ENCODE measurements around the gene ZNF583. TPM values are rescaled to one million over a fixed set of nuclear protein-coding genes. Genes with fewer than 3 reads are reported as not detected.
A peak's percentile ranks its signal among the peaks of the same experiment; 100 is the strongest.

Gene ZNF583
- total RNA-seq, 2 experiments from 2014 or later: 3.9 to 4.1 TPM

GRCh38 chr19:56398809-56399208, 5.3 kb upstream of the ZNF583 start:
- peaks cover 60% of the 10 kb centered on the region for H3K9me3 Mint-ChIP-seq
- H3K27me3 Mint-ChIP-seq: no peaks in the 10 kb centered on the region
- H3K4me3 Mint-ChIP-seq: no peak overlapping the region
- ChIA-PET POLR2A (interaction anchor here (1.1 kb wide), 1 partner anchor 257 kb away, joined by 3 read pairs; the partner anchor contains the start of gene ZNF444), CTCF (no interaction called here)
- peaks cover 17% of the 10 kb centered on the region for H3K4me1 Mint-ChIP-seq
- DNase-seq: no peak
- H3K27ac Mint-ChIP-seq: no peak overlapping the region
- peaks cover 56% of the 10 kb centered on the region for H3K36me3 Mint-ChIP-seq (ENCODE audit: low read depth)

GRCh38 chr19:56400485-56400884, 3.6 kb upstream of the ZNF583 start:
- H3K4me3 Mint-ChIP-seq: no peak overlapping the region
- peaks cover 26% of the 10 kb centered on the region for H3K4me1 Mint-ChIP-seq
- POLR2A ChIA-PET: no interaction called here
- H3K27ac Mint-ChIP-seq: no peak overlapping the region
- CTCF ChIA-PET: no interaction called here
- H3K27me3 Mint-ChIP-seq: no peaks in the 10 kb centered on the region
- peaks cover 61% of the 10 kb centered on the region for H3K36me3 Mint-ChIP-seq (ENCODE audit: low read depth)
- peaks cover 55% of the 10 kb centered on the region for H3K9me3 Mint-ChIP-seq
- no peak for DNase-seq

GRCh38 chr19:56403261-56403660, 871 bp upstream of the ZNF583 start:
- Mint-ChIP-seq H3K36me3 (ENCODE audit: low read depth) (peaks cover 69% of the 10 kb centered on the region), H3K27ac (peak overlapping the region; percentile 90), H3K27me3 (no peaks in the 10 kb centered on the region), H3K4me1 (peaks cover 27% of the 10 kb centered on the region), H3K4me3 (peak overlapping the region; percentile 77), H3K9me3 (peaks cover 60% of the 10 kb centered on the region)
- ChIA-PET CTCF (interaction anchor here (1.1 to 3.1 kb wide), 2 partner anchors 10 to 12 kb away, joined by 4 to 13 read pairs; partner anchors contain the start of gene ZNF582), POLR2A (interaction anchor here (0.6 to 2.6 kb wide), 3 partner anchors 10 to 695 kb away, joined by 3 to 10 read pairs (median 3); partner anchors contain the start of genes ZNF582 and ZSCAN5A)
- DNase-seq: no peak

- peaks cover 27% of the 10 kb centered on the region for H3K4me1 Mint-ChIP-seq
- ChIA-PET CTCF (no interaction called here), POLR2A (interaction anchor here (1.1 to 2.6 kb wide), 2 partner anchors 12 to 163 kb away, joined by 3 to 10 read pairs; partner anchors contain the start of gene ZNF582)
- H3K4me3 Mint-ChIP-seq: peak overlapping the region; percentile 77
- H3K9me3 Mint-ChIP-seq: peaks cover 57% of the 10 kb centered on the region
- peak overlapping the region; percentile 90 for H3K27ac Mint-ChIP-seq
- H3K36me3 Mint-ChIP-seq (ENCODE audit: low read depth): peaks cover 66% of the 10 kb centered on the region
- H3K27me3 Mint-ChIP-seq: no peaks in the 10 kb centered on the region
- DNase-seq: peak; percentile 18
Measured at GRCh38 chr19:56404705-56405056, 549 bp downstream of the ZNF583 start.

- peaks cover 68% of the 10 kb centered on the region for H3K36me3 Mint-ChIP-seq (ENCODE audit: low read depth)
- peaks cover 27% of the 10 kb centered on the region for H3K4me1 Mint-ChIP-seq
- H3K27me3 Mint-ChIP-seq: no peaks in the 10 kb centered on the region
- H3K27ac Mint-ChIP-seq: no peak overlapping the region
- POLR2A ChIA-PET: interaction anchor here (2.6 kb wide), 1 partner anchor 12 kb away, joined by 10 read pairs; the partner anchor contains the start of gene ZNF582
- no peak for DNase-seq
- peaks cover 57% of the 10 kb centered on the region for H3K9me3 Mint-ChIP-seq
- peak overlapping the region; percentile 77 for H3K4me3 Mint-ChIP-seq
- CTCF ChIA-PET: no interaction called here
Measured at GRCh38 chr19:56405062-56405461, 930 bp downstream of the ZNF583 start.

GRCh38 chr19:56423276-56423984, 19.3 kb downstream of the ZNF583 start:
- POLR2A ChIA-PET: no interaction called here
- CTCF ChIA-PET: no interaction called here
- peaks cover 72% of the 10 kb centered on the region for H3K9me3 Mint-ChIP-seq
- H3K4me1 Mint-ChIP-seq: no peaks in the 10 kb centered on the region
- peaks cover 58% of the 10 kb centered on the region for H3K36me3 Mint-ChIP-seq (ENCODE audit: low read depth)
- no peak for DNase-seq
- no peaks in the 10 kb centered on the region for H3K27me3 Mint-ChIP-seq
- no peak overlapping the region for H3K27ac Mint-ChIP-seq
- no peak overlapping the region for H3K4me3 Mint-ChIP-seq

- Mint-ChIP-seq H3K9me3 (peaks cover 69% of the 10 kb centered on the region), H3K36me3 (ENCODE audit: low read depth) (peaks cover 53% of the 10 kb centered on the region), H3K4me1 (no peaks in the 10 kb centered on the region), H3K27me3 (no peaks in the 10 kb centered on the region), H3K4me3 (no peak overlapping the region), H3K27ac (no peak overlapping the region)
- ChIA-PET CTCF (no interaction called here), POLR2A (no interaction called here)
- no peak for DNase-seq
Measured at GRCh38 chr19:56423985-56424353, 19.8 kb downstream of the ZNF583 start.

GRCh38 chr19:56441206-56441792, 37.2 kb downstream of the ZNF583 start:
- POLR2A ChIA-PET: no interaction called here
- Mint-ChIP-seq H3K36me3 (ENCODE audit: low read depth) (no peaks in the 10 kb centered on the region), H3K9me3 (peaks cover 52% of the 10 kb centered on the region), H3K27me3 (no peaks in the 10 kb centered on the region), H3K4me1 (no peaks in the 10 kb centered on the region), H3K27ac (no peak overlapping the region), H3K4me3 (no peak overlapping the region)
- DNase-seq: no peak
- CTCF ChIA-PET: no interaction called here

GRCh38 chr19:56474308-56474707, 70.2 kb downstream of the ZNF583 start:
- POLR2A ChIA-PET: no interaction called here
- no peak overlapping the region for H3K4me3 Mint-ChIP-seq
- H3K4me1 Mint-ChIP-seq: peaks cover 6% of the 10 kb centered on the region
- H3K36me3 Mint-ChIP-seq (ENCODE audit: low read depth): peaks cover 18% of the 10 kb centered on the region
- H3K27me3 Mint-ChIP-seq: peaks cover 4% of the 10 kb centered on the region
- CTCF ChIA-PET: no interaction called here
- DNase-seq: no peak
- H3K27ac Mint-ChIP-seq: no peak overlapping the region
- H3K9me3 Mint-ChIP-seq: peaks cover 51% of the 10 kb centered on the region

GRCh38 chr19:56476093-56476492, 72.0 kb downstream of the ZNF583 start:
- Mint-ChIP-seq H3K36me3 (ENCODE audit: low read depth) (peaks cover 18% of the 10 kb centered on the region), H3K4me3 (no peak overlapping the region), H3K27ac (no peak overlapping the region), H3K9me3 (peaks cover 56% of the 10 kb centered on the region), H3K27me3 (peaks cover 4% of the 10 kb centered on the region), H3K4me1 (peaks cover 6% of the 10 kb centered on the region)
- ChIA-PET CTCF (interaction anchor here (0.6 kb wide), 1 partner anchor 304 kb away, joined by 3 read pairs; no protein-coding TSS in a partner anchor), POLR2A (no interaction called here)
- DNase-seq: no peak

Other genes starting within 250 kb of the ZNF583 start
- gene GALP, start 228.3 kb upstream of the ZNF583 start, total RNA-seq: not detected
- gene ZSCAN5B, start 206.5 kb upstream of the ZNF583 start, total RNA-seq: not detected
- gene ZSCAN5C, start 202.1 kb upstream of the ZNF583 start, total RNA-seq: not detected
- 1 to 10 TPM; 1.4 to 2.9 TPM for gene EDDM13, start 131.6 kb upstream of the ZNF583 start, total RNA-seq
- gene ZSCAN5A, start 89.5 kb upstream of the ZNF583 start, total RNA-seq: 1 to 10 TPM; 6.2 to 6.7 TPM
- gene ZNF582, start 10.8 kb upstream of the ZNF583 start, total RNA-seq: 1 to 10 TPM in 1 of 2 experiments, under 1 TPM in 1; 0.93 to 1.5 TPM
- gene ZNF667, start 73.0 kb downstream of the ZNF583 start, total RNA-seq: not detected
- under 1 TPM; 0.13 to 0.28 TPM for gene ZNF471, start 103.5 kb downstream of the ZNF583 start, total RNA-seq
- gene ZFP28, start 134.6 kb downstream of the ZNF583 start, total RNA-seq: 1 to 10 TPM; 3.1 to 3.8 TPM
- gene ZNF470, start 163.1 kb downstream of the ZNF583 start, total RNA-seq: 1 to 10 TPM; 2.5 TPM
- 1 to 10 TPM; 4.8 to 4.9 TPM for gene ZNF71, start 191.0 kb downstream of the ZNF583 start, total RNA-seq
- under 1 TPM in 1 of 2 experiments, not detected in 1; 0.33 TPM for gene SMIM17, start 238.8 kb downstream of the ZNF583 start, total RNA-seq

Measured in activated CD4-positive, alpha-beta memory T cell treated with anti-CD3 and anti-CD28 coated beads, Interleukin-2, amount 10 ng/mL, durations not matched to agents 7 days and 5 days (primary cell).